Measurements from ENCODE around the gene PTPN1. TPM values are rescaled to one million over a fixed set of nuclear protein-coding genes. Genes with fewer than 3 reads are reported as not detected.
"Not testable (repeated sequence)": the region's sequence is repeated elsewhere in the genome, so short reads cannot be mapped to it uniquely, and the experiment has no call there.

The PTPN1 gene
- total RNA-seq, 1 donor = 45.3 TPM

GRCh38 chr20:50595988-50596693 is 86.0 kb downstream of the PTPN1 start:
- no peak overlapping the region for H3K4me3 ChIP-seq (ENCODE audit: low read depth, low read length)
- TF ChIP-seq CTCF (IDR thresholded peaks at IDR 0.05; ENCODE audit: insufficient read depth, low read depth, low read length) = no peak
- no peak for DNase-seq (ENCODE audit: low read depth)

GRCh38 chr20:50596694-50597021 is 86.5 kb downstream of the PTPN1 start:
- no peak for TF ChIP-seq CTCF (IDR thresholded peaks at IDR 0.05; ENCODE audit: insufficient read depth, low read depth, low read length)

GRCh38 chr20:50597406-50597969 is 87.3 kb downstream of the PTPN1 start:
- no peak overlapping the region for H3K4me3 ChIP-seq (ENCODE audit: low read depth, low read length)
- no peak for TF ChIP-seq CTCF (IDR thresholded peaks at IDR 0.05; ENCODE audit: insufficient read depth, low read depth, low read length)
- DNase-seq (ENCODE audit: low read depth) = no peak

More at GRCh38 chr20:50596694-50597021, 86.5 kb downstream of the PTPN1 start:
- DNase-seq (ENCODE audit: low read depth) = no peak
- H3K4me3 ChIP-seq (ENCODE audit: low read depth, low read length) = no peak overlapping the region

GRCh38 chr20:50598074-50598473 is 87.9 kb downstream of the PTPN1 start:
- no peak overlapping the region for H3K4me3 ChIP-seq (ENCODE audit: low read depth, low read length)
- no peak for TF ChIP-seq CTCF (IDR thresholded peaks at IDR 0.05; ENCODE audit: insufficient read depth, low read depth, low read length)
- no peak for DNase-seq (ENCODE audit: low read depth)

GRCh38 chr20:50598768-50599167 is 88.6 kb downstream of the PTPN1 start:
- DNase-seq (ENCODE audit: low read depth); H3K4me3 ChIP-seq (ENCODE audit: low read depth, low read length): not testable (repeated sequence)

GRCh38 chr20:50600281-50600895 is 90.2 kb downstream of the PTPN1 start:
- no peak for TF ChIP-seq CTCF (IDR thresholded peaks at IDR 0.05; ENCODE audit: insufficient read depth, low read depth, low read length)
- DNase-seq (ENCODE audit: low read depth) = no peak
- H3K4me3 ChIP-seq (ENCODE audit: low read depth, low read length) = no peak overlapping the region

- no peak overlapping the region for H3K4me3 ChIP-seq (ENCODE audit: low read depth, low read length)
- DNase-seq (ENCODE audit: low read depth) = no peak
- no peak for TF ChIP-seq CTCF (IDR thresholded peaks at IDR 0.05; ENCODE audit: insufficient read depth, low read depth, low read length)
These were observed 91.6 kb downstream of the PTPN1 start for GRCh38 chr20:50601511-50602431.
